Upper lobe of right lung (tissue), 1 donor: ENCODE results near the gene CLDN22. TPM values are rescaled to one million over a fixed set of nuclear protein-coding genes. Genes with fewer than 3 reads are reported as not detected.
A peak's percentile ranks its signal among the peaks of the same experiment; 100 is the strongest.

ENCODE experiments used
- ATAC-seq: fragments of 200-7000 bp; cut with Tn5 transposase; one replicate; pipeline ENCODE4 v1.9.1; 2020; ENCODE audit warnings: mild to moderate bottlenecking, moderate library complexity
- DNase-seq: peaks from one replicate; pipeline ENCODE4 v3.0.0-alpha.2; 2020
- H3K27ac ChIP-seq: fragments of 200-600 bp; one replicate; pipeline ENCODE4 v1.8.0; 2022
- H3K27me3 ChIP-seq: fragments of 200-600 bp; one replicate; pipeline ENCODE4 v1.8.0; 2022; ENCODE audit warnings: mild to moderate bottlenecking
- H3K36me3 ChIP-seq: fragments of 200-600 bp; one replicate; pipeline ENCODE4 v1.8.0; 2022
- H3K4me1 ChIP-seq: fragments of 200-600 bp; one replicate; pipeline ENCODE4 v1.8.0; 2022
- H3K4me3 ChIP-seq: fragments of 200-600 bp; one replicate; pipeline ENCODE4 v1.8.0; 2022; ENCODE audit warnings: mild to moderate bottlenecking
- H3K9me3 ChIP-seq: fragments of 200-600 bp; one replicate; pipeline ENCODE4 v1.8.0; 2022
- intact Hi-C: fragments of 100-400 bp; cut with DNase I; formaldehyde crosslinking; loops from one replicate; pipeline ENCODE4 v1.11.0; 2022
- total RNA-seq: library from RNA; stranded (reverse); fragmentation: NEBNext Ultra II Directional; extraction: Animal tissue kit (Norgen Biotek cat#: 25700); gene quantifications from one replicate; pipeline ENCODE4 v1.2.1, GENCODE V29; 2021
- TF ChIP-seq, protein P1 (sequence below): fragments of 200-600 bp; IDR thresholded peaks from one replicate; pipeline ENCODE4 v1.8.0; 2022; ENCODE audit warnings: antibody characterized with exemption
- donor health status: DM: no; HTN: yes; CAD: no; lungs with severe emphysema.

CLDN22 gene
- total RNA-seq, 1 donor from 2014 or later = not detected

DNA sequence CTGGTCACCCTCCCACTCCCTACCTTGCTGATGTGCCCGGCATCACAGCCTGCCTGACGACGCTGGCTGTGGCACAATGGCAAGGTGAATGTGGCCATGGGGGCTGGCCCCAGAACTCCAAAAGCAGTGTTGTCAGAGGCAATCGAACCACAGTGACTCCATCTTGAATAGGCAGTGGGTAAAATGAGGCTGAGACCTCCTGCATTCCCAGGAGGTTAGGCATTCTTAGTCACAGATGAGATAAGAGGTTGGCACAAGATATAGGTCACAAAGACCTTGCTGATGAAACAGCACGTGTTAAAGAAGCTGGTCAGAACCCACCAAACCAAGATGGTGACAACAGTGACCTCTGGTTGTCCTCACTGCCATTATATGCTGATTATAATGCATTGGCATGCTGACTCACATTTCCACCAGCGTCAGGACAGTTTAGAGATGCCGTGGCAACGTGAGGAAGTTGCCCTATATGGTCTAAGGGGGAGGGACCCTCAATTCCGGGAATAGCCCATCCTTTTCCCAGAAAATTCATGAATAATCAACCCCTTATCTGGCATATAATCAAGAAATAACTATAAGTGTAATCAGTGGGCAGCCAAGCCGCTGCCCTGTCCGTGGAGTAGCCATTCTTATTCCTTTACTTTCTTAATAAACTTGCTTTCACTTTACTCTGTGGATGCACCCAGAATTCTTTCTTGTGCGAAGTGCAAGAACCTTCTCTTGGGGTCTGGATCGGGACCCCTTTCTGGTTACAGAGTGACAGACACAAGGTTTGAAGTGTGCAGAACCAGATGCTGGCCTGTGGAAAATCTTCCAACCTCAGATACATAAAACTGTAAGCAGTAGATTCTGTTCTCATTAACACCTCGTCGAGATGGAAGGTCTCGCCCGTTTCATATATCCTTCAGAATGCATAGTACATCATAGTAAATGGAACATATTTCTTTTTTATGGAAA is 28.9 kb upstream of the CLDN22 start:
- no peak overlapping the region for H3K4me3 ChIP-seq
- DNase-seq = no peak
- no peaks in the 10 kb centered on the region for H3K27me3 ChIP-seq
- no peak overlapping the region for H3K27ac ChIP-seq
- no peaks in the 10 kb centered on the region for H3K9me3 ChIP-seq
- no peaks in the 10 kb centered on the region for H3K4me1 ChIP-seq
- H3K36me3 ChIP-seq = no peaks in the 10 kb centered on the region
- intact Hi-C loops = no loop called here
- TF ChIP-seq, protein P1, sequence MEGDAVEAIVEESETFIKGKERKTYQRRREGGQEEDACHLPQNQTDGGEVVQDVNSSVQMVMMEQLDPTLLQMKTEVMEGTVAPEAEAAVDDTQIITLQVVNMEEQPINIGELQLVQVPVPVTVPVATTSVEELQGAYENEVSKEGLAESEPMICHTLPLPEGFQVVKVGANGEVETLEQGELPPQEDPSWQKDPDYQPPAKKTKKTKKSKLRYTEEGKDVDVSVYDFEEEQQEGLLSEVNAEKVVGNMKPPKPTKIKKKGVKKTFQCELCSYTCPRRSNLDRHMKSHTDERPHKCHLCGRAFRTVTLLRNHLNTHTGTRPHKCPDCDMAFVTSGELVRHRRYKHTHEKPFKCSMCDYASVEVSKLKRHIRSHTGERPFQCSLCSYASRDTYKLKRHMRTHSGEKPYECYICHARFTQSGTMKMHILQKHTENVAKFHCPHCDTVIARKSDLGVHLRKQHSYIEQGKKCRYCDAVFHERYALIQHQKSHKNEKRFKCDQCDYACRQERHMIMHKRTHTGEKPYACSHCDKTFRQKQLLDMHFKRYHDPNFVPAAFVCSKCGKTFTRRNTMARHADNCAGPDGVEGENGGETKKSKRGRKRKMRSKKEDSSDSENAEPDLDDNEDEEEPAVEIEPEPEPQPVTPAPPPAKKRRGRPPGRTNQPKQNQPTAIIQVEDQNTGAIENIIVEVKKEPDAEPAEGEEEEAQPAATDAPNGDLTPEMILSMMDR = no peak
- peak; percentile 73 for ATAC-seq

DNA sequence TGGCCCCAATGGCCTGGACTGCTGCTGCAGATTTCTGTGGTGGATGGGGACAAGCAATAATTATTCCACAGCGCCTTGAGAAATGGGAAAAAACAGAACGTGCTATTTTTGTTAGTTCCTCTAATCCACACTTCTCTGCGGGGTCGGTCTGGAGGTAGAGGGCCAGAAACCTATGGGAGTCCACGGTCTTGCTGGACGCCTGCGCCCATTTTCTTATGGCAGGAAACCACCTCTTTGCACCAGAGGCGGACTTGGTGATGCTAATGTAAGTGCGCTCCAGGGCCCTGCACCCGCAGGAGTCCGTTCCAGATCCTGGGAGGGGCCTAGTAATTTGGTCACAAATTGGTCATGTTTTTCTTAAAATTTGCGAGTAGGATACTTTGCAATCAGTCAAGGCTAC is 28.1 kb upstream of the CLDN22 start:
- intact Hi-C loops = no loop called here
- DNase-seq = peak; percentile 39
- H3K27ac ChIP-seq = no peak overlapping the region
- H3K4me3 ChIP-seq = no peak overlapping the region
- TF ChIP-seq, protein P1 = no peak
- H3K27me3 ChIP-seq = peaks cover 7% of the 10 kb centered on the region
- no peaks in the 10 kb centered on the region for H3K9me3 ChIP-seq
- no peaks in the 10 kb centered on the region for H3K36me3 ChIP-seq
- no peaks in the 10 kb centered on the region for H3K4me1 ChIP-seq
- no peak for ATAC-seq

DNA sequence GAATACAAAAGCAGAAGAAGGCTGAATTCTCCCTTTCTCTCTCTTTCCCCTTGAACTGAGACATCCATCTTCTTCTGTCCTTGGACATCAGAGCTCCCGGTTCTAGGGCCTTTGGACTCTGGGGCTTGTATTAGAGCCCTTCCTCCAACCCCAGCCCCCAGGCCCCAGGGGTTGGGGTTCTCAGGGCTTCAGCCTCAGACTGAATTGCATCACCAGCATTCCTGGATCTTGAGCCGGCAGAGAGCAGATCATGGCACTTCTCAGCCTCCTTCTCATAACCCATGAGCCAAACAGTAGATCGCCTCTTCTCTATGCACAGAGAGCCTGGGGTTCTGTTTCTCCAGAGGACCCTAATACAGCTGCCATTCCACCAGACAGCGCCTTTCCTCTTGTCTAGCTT is 27.5 kb upstream of the CLDN22 start:
- ATAC-seq (no peak), DNase-seq (no peak)
- Histone ChIP-seq H3K36me3 (no peaks in the 10 kb centered on the region), H3K9me3 (no peaks in the 10 kb centered on the region), H3K4me3 (no peak overlapping the region), H3K27me3 (peaks cover 7% of the 10 kb centered on the region), H3K27ac (no peak overlapping the region), H3K4me1 (no peaks in the 10 kb centered on the region)
- intact Hi-C loops = no loop called here
- TF ChIP-seq, protein P1 = no peak

DNA sequence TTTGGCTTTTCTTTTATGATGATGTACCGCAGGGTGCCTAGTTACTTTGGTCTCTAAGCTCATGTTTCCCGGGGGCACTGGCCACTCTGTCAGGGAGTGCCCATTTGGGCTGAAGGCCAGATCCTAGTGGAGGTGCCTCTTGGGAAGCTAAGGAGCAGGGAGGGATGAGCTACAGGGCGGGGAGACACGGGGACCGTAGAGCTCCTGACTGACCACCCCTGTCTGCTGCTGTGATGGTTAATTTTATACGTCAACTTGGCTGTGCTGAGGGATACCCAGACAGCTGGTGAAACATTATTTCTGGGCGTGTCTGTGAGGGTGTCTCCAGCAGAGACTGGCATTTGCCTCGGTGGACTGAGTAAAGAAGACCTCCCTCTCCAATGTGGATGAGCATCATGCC is 27.1 kb upstream of the CLDN22 start:
- no peaks in the 10 kb centered on the region for H3K4me1 ChIP-seq
- H3K27me3 ChIP-seq = peaks cover 7% of the 10 kb centered on the region
- TF ChIP-seq, protein P1 = no peak
- ATAC-seq = no peak
- intact Hi-C loops = no loop called here
- H3K4me3 ChIP-seq = no peak overlapping the region
- no peaks in the 10 kb centered on the region for H3K36me3 ChIP-seq
- no peak overlapping the region for H3K27ac ChIP-seq
- DNase-seq = no peak
- H3K9me3 ChIP-seq = no peaks in the 10 kb centered on the region

DNA sequence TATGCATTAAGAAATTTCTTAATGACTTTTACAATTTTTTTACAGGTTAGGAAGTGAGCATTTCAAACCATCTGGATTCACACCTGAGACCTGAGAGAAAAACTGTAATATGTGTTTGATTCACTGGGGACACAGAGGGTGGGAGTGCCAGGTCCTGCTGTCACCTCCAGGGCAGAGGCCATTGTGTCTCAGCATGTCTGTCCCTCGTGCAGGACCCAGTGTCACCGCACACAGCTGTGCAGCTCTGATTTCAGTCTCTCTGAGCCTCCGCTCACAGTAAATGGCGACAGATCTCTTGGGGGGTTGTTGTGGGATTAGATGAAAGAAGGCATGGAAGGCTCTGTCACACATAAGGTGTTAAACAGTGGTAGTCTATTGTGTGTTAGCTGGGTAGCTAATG is 25.2 kb upstream of the CLDN22 start:
- peaks cover 7% of the 10 kb centered on the region for H3K27me3 ChIP-seq
- no peaks in the 10 kb centered on the region for H3K4me1 ChIP-seq
- no peaks in the 10 kb centered on the region for H3K9me3 ChIP-seq
- H3K4me3 ChIP-seq = no peak overlapping the region
- no peak for DNase-seq
- intact Hi-C loops = no loop called here
- TF ChIP-seq, protein P1 = no peak
- no peak for ATAC-seq
- no peak overlapping the region for H3K27ac ChIP-seq
- no peaks in the 10 kb centered on the region for H3K36me3 ChIP-seq
